H1 (cell line): Measurements from ENCODE around the gene TGFB2. TPM values are rescaled to one million over a fixed set of nuclear protein-coding genes. Genes with fewer than 3 reads are reported as not detected.

Experiments used
- CTCF ChIA-PET: fragments of 300-600 bp; sonication (Branson Sonifier 250); formaldehyde crosslinking; loops from one replicate; lab custom pipeline; 2021; ENCODE audit not compliant: partially characterized antibody; lab: Charles Lee
- POLR2A ChIA-PET: fragments of 300-600 bp; sonication (Branson Sonifier 250); formaldehyde crosslinking; loops from one replicate; lab custom pipeline; 2021; ENCODE audit warnings: inconsistent platforms; ENCODE audit not compliant: partially characterized antibody; lab: Charles Lee
- DNase-seq, 2 experiments: peaks; one replicate each; pipeline versions ENCODE4 v3.0.0 to v3.0.0-alpha.2; 2010 to 2022; ENCODE audit warnings: low spot score in 2 of 2, low read depth in 1 of 2, mixed read lengths in 1 of 2
- FAIRE-seq: peaks from 2 replicates; lab custom pipeline; 2011; peaks lifted over from hg19 to GRCh38; lab: Jason Lieb, UNC
- H2AFZ ChIP-seq: 2 replicates; pipeline ENCODE4 v1.8.1; 2012; ENCODE audit warnings: low read length, inconsistent platforms
- H2AK5ac ChIP-seq: 2 replicates; pipeline ENCODE4 v1.6.1; 2013; ENCODE audit warnings: low read depth, low read length
- H2BK120ac ChIP-seq: replicated peaks from 2 replicates; pipeline ENCODE3; 2013; ENCODE audit warnings: low read depth, low read length, inconsistent platforms
- H2BK12ac ChIP-seq: 2 replicates; pipeline ENCODE4 v1.6.1; 2013; ENCODE audit warnings: low read depth, low read length
- H2BK15ac ChIP-seq: 2 replicates; pipeline ENCODE4 v1.6.1; 2013; ENCODE audit warnings: low read length
- H2BK20ac ChIP-seq: 2 replicates; pipeline ENCODE4 v1.6.1; 2013; ENCODE audit warnings: low read length
- H2BK5ac ChIP-seq: 2 replicates; pipeline ENCODE4 v1.6.1; 2013; ENCODE audit warnings: low read depth, low read length
- H3K14ac ChIP-seq: 2 replicates; pipeline ENCODE4 v1.6.1; 2013; ENCODE audit warnings: inconsistent platforms; ENCODE audit not compliant: insufficient read length
- H3K18ac ChIP-seq: 2 replicates; pipeline ENCODE4 v1.6.1; 2013; ENCODE audit warnings: low read length; ENCODE audit errors: extremely low read depth
- H3K23ac ChIP-seq: 2 replicates; pipeline ENCODE4 v1.6.1; 2013; ENCODE audit warnings: inconsistent platforms; ENCODE audit not compliant: insufficient read length
- H3K23me2 ChIP-seq: 2 replicates; pipeline ENCODE4 v1.6.1; 2013; ENCODE audit warnings: low read depth, low read length
- H3K27ac ChIP-seq: 2 replicates; pipeline ENCODE4 v1.6.1; 2011; ENCODE audit warnings: low read depth, low read length, inconsistent platforms
- H3K27me3 ChIP-seq, 4 experiments: replicated peaks in 1 of 4; 1 replicate in 1 of 4; 2 replicates in 3 of 4; pipeline versions ENCODE4 v1.6.1 to v1.8.1; 2011 to 2013; ENCODE audit warnings: low read length in 3 of 4, mild to moderate bottlenecking in 3 of 4, inconsistent platforms in 2 of 4, mixed read lengths in 2 of 4, moderate library complexity in 1 of 4; ENCODE audit not compliant: control insufficient read depth in 3 of 4, insufficient read depth in 3 of 4; ENCODE audit errors: extremely low read depth in 1 of 4
- H3K36me3 ChIP-seq, 4 experiments: 2 replicates each; pipeline versions ENCODE4 v1.6.1 to v1.8.1; 2011 to 2013; ENCODE audit warnings: mild to moderate bottlenecking in 4 of 4, low read length in 3 of 4, moderate library complexity in 2 of 4, control low read depth in 1 of 4, inconsistent platforms in 1 of 4; ENCODE audit not compliant: insufficient read depth in 4 of 4, control insufficient read depth in 2 of 4
- H3K4ac ChIP-seq: replicated peaks from 2 replicates; pipeline ENCODE3; 2013; ENCODE audit warnings: low read length, low read depth, mixed read lengths, inconsistent platforms; ENCODE audit not compliant: insufficient read length
- H3K4me1 ChIP-seq, 4 experiments: replicated peaks in 1 of 4; 1 replicate in 1 of 4; 2 replicates in 3 of 4; pipeline versions ENCODE4 v1.6.1 to v1.8.1; 2011 to 2013; ENCODE audit warnings: low read length in 3 of 4, inconsistent platforms in 2 of 4, mixed read lengths in 1 of 4; ENCODE audit not compliant: insufficient read depth in 4 of 4, control insufficient read depth in 3 of 4
- H3K4me2 ChIP-seq, 2 experiments: 2 replicates each; pipeline versions ENCODE4 v1.6.1 to v1.8.1; 2011 to 2013; ENCODE audit warnings: low read depth in 2 of 2, low read length in 2 of 2, control low read depth in 1 of 2, inconsistent platforms in 1 of 2, mild to moderate bottlenecking in 1 of 2; ENCODE audit not compliant: insufficient read depth in 1 of 2
- H3K4me3 ChIP-seq, 4 experiments: fragments of 200-600, 300-600 bp in 1 of 4; sonication (generic), shearing (Covaris generic), sonication (Bioruptor Twin) in 1 of 4; 2 replicates each; pipeline versions ENCODE4 v1.5.1 to v1.8.1; 2011 to 2016; ENCODE audit warnings: low read length in 4 of 4, low read depth in 3 of 4, control low read depth in 2 of 4, inconsistent platforms in 2 of 4, mild to moderate bottlenecking in 2 of 4, mixed read lengths in 1 of 4, moderate library complexity in 1 of 4; ENCODE audit not compliant: insufficient read depth in 2 of 4; ENCODE audit errors: extremely low read depth in 1 of 4
- H3K56ac ChIP-seq: replicated peaks from 2 replicates; pipeline ENCODE3; 2013; ENCODE audit warnings: low read depth, mild to moderate bottlenecking, mixed read lengths, low read length, inconsistent platforms; ENCODE audit not compliant: insufficient read length
- H3K79me1 ChIP-seq: 2 replicates; pipeline ENCODE4 v1.6.1; 2013; ENCODE audit warnings: low read depth, low read length, control low read depth
- H3K79me2 ChIP-seq, 2 experiments: 2 replicates each; pipeline versions ENCODE4 v1.6.1 to v1.8.1; 2012 to 2013; ENCODE audit warnings: low read length in 2 of 2, mild to moderate bottlenecking in 2 of 2, inconsistent platforms in 1 of 2; ENCODE audit not compliant: insufficient read depth in 2 of 2, control insufficient read depth in 1 of 2
- H3K9ac ChIP-seq, 4 experiments: replicated peaks in 1 of 4; 1 replicate in 1 of 4; 2 replicates in 3 of 4; pipeline versions ENCODE4 v1.6.1 to v1.8.1; 2011 to 2013; ENCODE audit warnings: low read depth in 3 of 4, low read length in 3 of 4, control low read depth in 2 of 4, mild to moderate bottlenecking in 2 of 4, moderate library complexity in 2 of 4, inconsistent platforms in 1 of 4; ENCODE audit errors: extremely low read depth in 1 of 4
- H3K9me3 ChIP-seq, 2 experiments: 2 replicates each; pipeline versions ENCODE4 v1.6.1 to v1.8.1; 2012 to 2013; ENCODE audit warnings: mild to moderate bottlenecking in 2 of 2, moderate library complexity in 2 of 2, control low read depth in 1 of 2, inconsistent platforms in 1 of 2, low read depth in 1 of 2, low read length in 1 of 2, mixed read lengths in 1 of 2; ENCODE audit not compliant: insufficient read depth in 2 of 2
- H4K20me1 ChIP-seq, 2 experiments: replicated peaks in 1 of 2; 2 replicates each; pipeline versions ENCODE3 to v1.8.1; 2011 to 2013; ENCODE audit warnings: inconsistent platforms in 2 of 2, low read length in 2 of 2, mild to moderate bottlenecking in 1 of 2; ENCODE audit not compliant: insufficient read depth in 2 of 2, control insufficient read depth in 1 of 2
- H4K5ac ChIP-seq: 2 replicates; pipeline ENCODE4 v1.6.1; 2013; ENCODE audit warnings: low read length, low read depth, mixed read lengths, inconsistent platforms; ENCODE audit not compliant: insufficient read length
- H4K8ac ChIP-seq: 2 replicates; pipeline ENCODE4 v1.8.0; 2013; ENCODE audit warnings: mild to moderate bottlenecking, moderate library complexity, low read length, inconsistent platforms; ENCODE audit not compliant: insufficient read depth; ENCODE audit errors: extremely low read depth
- H4K91ac ChIP-seq: replicated peaks from 2 replicates; pipeline ENCODE3; 2013; ENCODE audit warnings: low read length, mixed read lengths, inconsistent platforms; ENCODE audit not compliant: insufficient read length
- ZNF274 ChIP-seq: IDR thresholded peaks from 2 replicates; pipeline ENCODE4 v1.7.0; 2012; ENCODE audit warnings: low read length, borderline replicate concordance; ENCODE audit errors: extremely low read depth
- WGBS, 2 experiments: shearing (Covaris generic) in 1 of 2; methylation state at CpG; one replicate each; pipeline versions ENCODE4 v1.1.6 to v1.1.7; 2013 to 2015; ENCODE audit warnings: low lambda C conversion rate in 2 of 2, mixed read lengths in 2 of 2, inconsistent platforms in 1 of 2, low coverage in 1 of 2, missing lambda C conversion rate in 1 of 2; ENCODE audit not compliant: insufficient replicate concordance in 2 of 2, insufficient coverage in 1 of 2, insufficient read length in 1 of 2; ENCODE audit errors: extremely low coverage in 1 of 2, missing lambda C conversion rate in 1 of 2; 5-methylcytosine and 5-hydroxymethylcytosine counted together
- polyA plus RNA-seq, 7 experiments: library from polyadenylated mRNA; depleted of rRNA in 3 of 7; stranded (reverse) in 5 of 7; unstranded in 2 of 7; fragments of >200 nt in 5 of 7; fragments of 200-250 nt in 2 of 7; gene quantifications; 1 replicate in 5 of 7; 2 replicates in 1 of 7; 4 replicates in 1 of 7; pipeline versions ENCODE4 v1.2.1 to v1.2.3, GENCODE V29; 2011 to 2013; ENCODE audit warnings: missing spikeins in 2 of 7, mixed read lengths in 2 of 7
- total RNA-seq: library from RNA; stranded (reverse); fragmentation: NEBNext Ultra II Directional; extraction: Animal tissue kit (Norgen Biotek cat#: 25700); gene quantifications from 2 replicates; pipeline ENCODE4 v1.2.1, GENCODE V29; 2021

TGFB2 gene
- total and polyA plus RNA-seq, 2 of the 8 experiments (the other 6 are each of a cell fraction or from before 2014, with no cell fraction given), result 0.26 to 0.84 TPM

GRCh38 chr1:218478336-218478735 lies 133.2 kb downstream of the TGFB2 start:
- Histone ChIP-seq H3K4me3 (no peak overlapping the region), H3K9me3 (no peaks in the 10 kb centered on the region), H2BK15ac (no peak overlapping the region), H4K5ac (no peak overlapping the region), H3K23ac (no peak overlapping the region), H4K8ac (no peak overlapping the region), H2AFZ (no peak overlapping the region), H3K27me3 (no peaks in the 10 kb centered on the region), H3K4ac (no peak overlapping the region), H4K20me1 (no peaks in the 10 kb centered on the region), H3K23me2 (no peaks in the 10 kb centered on the region), H4K91ac (no peak overlapping the region), H2BK20ac (no peak overlapping the region), H3K56ac (no peak overlapping the region), H2AK5ac (no peak overlapping the region), H2BK12ac (no peak overlapping the region), H3K4me2 (no peak overlapping the region), H2BK5ac (no peak overlapping the region), H3K27ac (no peak overlapping the region), H3K79me2 (no peaks in the 10 kb centered on the region), H3K4me1 (no peaks in the 10 kb centered on the region), H3K9ac (no peak overlapping the region), H3K79me1 (no peaks in the 10 kb centered on the region), H2BK120ac (no peak overlapping the region), H3K18ac (no peak overlapping the region), H3K14ac (no peak overlapping the region), H3K36me3 (no peaks in the 10 kb centered on the region)
- FAIRE-seq (no peak), DNase-seq (no peak)
- TF ChIP-seq ZNF274, result no peak
- ChIA-PET CTCF (no interaction called here), POLR2A (no interaction called here)
- 85% methylated on average over 4 of the region's 4 CpGs; no CpG with 5 or more reads in 1 of the 2 experiments for WGBS, 2 experiments
